ENCODE measurements around the gene RIPOR3. TPM values are rescaled to one million over a fixed set of nuclear protein-coding genes. Genes with fewer than 3 reads are reported as not detected.

Gene RIPOR3
- total RNA-seq, 2 experiments from 2014 or later, result 0.53 TPM; not detected in 1

DNA sequence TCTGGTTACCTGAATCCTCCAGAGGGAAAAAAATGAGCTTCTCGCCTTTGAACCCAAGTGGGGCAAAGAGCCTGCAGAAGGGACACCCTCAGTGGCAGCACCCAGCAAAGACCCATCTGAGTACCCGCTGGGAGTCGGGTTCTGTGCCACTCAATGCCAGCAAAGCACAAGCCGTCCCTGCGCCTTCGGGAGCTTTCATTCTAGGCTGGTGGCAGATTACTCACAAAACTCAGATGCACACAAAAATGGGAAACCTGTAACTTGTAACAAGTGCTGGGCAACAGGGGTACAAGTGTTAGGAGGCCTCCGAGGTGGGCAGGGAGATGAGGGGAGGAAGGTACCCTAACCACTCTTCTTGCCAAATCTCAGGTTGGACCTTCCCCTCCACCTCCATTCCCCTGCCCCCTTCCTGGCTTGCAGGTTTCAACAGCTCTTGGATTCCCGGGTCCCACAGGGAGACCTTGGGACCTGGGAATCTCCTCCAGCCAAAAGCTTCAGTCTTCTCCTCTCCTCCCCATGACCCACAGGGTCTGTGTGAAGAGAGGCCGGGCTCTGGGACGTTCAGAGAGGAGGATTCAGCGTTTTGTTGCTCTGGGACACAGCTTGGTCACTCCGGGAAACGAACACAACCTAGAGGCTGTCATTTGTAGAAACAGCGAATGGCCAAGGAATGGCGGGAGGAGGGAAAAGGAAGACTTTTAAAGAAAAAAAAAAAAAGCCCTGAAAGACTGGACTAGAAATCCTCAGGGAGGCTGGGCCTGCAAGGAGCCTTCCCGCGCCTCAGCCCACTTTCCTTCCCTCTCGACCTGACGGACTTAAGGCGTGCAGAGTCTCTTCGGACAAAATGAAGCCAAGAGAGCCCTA is 38.8 kb upstream of the RIPOR3 start:
- no TSS peak for BruUV-seq (replicated peaks)
- H3K9me3 ChIP-seq (ENCODE audit: low read length), result no peaks in the 10 kb centered on the region
- peaks cover 4% of the 10 kb centered on the region; the same call in 1 of the 2 replicates for H3K36me3 ChIP-seq (ENCODE audit: insufficient read depth, low read length)
- TF ChIP-seq CTCF (conservative IDR thresholded peaks at IDR 0.05; ENCODE audit: low read length), result no peak
- ChIA-PET POLR2A (interaction anchor here (0.7 to 1.2 kb wide), 3 partner anchors 11 to 64 kb away, joined by 3 to 5 read pairs (median 3); no protein-coding TSS in a partner anchor), CTCF (ENCODE audit: unreplicated experiment) (no interaction called here)
- H3K27ac ChIP-seq (ENCODE audit: low read depth, low read length, poor library complexity, severe bottlenecking), result peak overlapping the region; percentile 24
- peaks cover 29% of the 10 kb centered on the region for H3K4me1 ChIP-seq (ENCODE audit: insufficient read depth, low read length, poor library complexity, severe bottlenecking)
- H3K9me2 ChIP-seq (ENCODE audit: insufficient read depth, low read length), result no peaks in the 10 kb centered on the region
- H3K79me2 ChIP-seq (ENCODE audit: insufficient read depth, low read depth, low read length), result peaks cover 12% of the 10 kb centered on the region; the same call in 1 of the 2 replicates
- H4K20me1 ChIP-seq (ENCODE audit: insufficient read depth, low read length), result no peaks in the 10 kb centered on the region; the same call in 1 of the 2 replicates
- DNase-seq (ENCODE audit: low spot score), result no peak
- peak overlapping the region; percentile 69 for H3K4me3 ChIP-seq (ENCODE audit: low read depth, low read length, poor library complexity, severe bottlenecking)
- intact Hi-C loops (cut with micrococcal nuclease; ENCODE audit: unreplicated experiment), result loop anchor here (2.0 to 5.0 kb wide), 2 partner anchors 201 to 538 kb away; partner anchors contain the start of genes ADNP and CEBPB
- peak overlapping the region; percentile 92 for H2AFZ ChIP-seq (ENCODE audit: low read length)
- H3K4me2 ChIP-seq (ENCODE audit: low read length), result peak overlapping the region; percentile 79

DNA sequence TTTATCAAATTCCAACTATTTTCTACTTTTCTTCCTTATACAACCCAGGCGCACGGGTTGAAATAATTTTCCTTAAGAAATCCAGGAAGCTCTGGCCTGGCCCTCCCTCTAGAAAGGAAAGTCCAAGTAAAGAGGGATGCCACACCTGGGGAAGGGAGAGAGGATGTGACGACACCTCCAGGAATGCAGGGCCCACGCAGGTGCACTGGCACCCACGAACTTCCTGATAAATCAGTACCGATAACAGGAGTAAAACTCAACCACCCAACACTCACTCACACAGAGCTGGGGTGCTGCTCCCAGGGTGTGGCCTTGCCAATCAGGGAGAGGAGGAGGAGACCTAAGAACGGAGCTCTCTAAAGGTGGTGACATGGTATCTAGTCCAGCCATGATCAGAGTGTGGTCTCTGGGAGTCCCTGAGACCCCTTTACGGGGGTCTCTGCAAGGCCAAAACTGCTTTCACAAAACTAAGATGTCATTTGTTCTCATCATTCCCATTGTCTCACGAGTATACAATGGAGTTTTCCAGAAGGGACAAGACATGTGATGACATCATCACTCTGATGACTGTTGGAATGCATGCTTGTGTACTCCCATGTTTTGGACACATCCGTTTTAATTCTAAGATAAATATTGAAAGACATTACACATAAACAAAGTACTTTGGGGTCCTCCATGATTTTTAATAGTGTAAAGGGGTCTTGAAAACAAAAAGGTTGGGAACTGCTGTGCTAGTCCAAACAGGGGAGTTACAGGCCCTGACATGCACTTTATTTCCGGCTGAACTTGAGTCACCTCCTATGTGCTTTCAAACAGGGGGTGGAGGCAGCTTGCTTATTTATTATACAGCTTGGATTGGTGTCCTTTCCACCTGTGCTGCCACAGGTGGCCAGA is 37.9 kb upstream of the RIPOR3 start:
- Histone ChIP-seq H4K20me1 (ENCODE audit: insufficient read depth, low read length) (no peaks in the 10 kb centered on the region; the same call in 1 of the 2 replicates), H3K9me2 (ENCODE audit: insufficient read depth, low read length) (no peaks in the 10 kb centered on the region), H2AFZ (ENCODE audit: low read length) (peak overlapping the region; percentile 30; the same call in 1 of the 2 replicates), H3K4me2 (ENCODE audit: low read length) (no peak overlapping the region), H3K27ac (ENCODE audit: low read depth, low read length, poor library complexity, severe bottlenecking) (no peak overlapping the region), H3K4me3 (ENCODE audit: low read depth, low read length, poor library complexity, severe bottlenecking) (no peak overlapping the region), H3K79me2 (ENCODE audit: insufficient read depth, low read depth, low read length) (peaks cover 12% of the 10 kb centered on the region; the same call in 1 of the 2 replicates), H3K4me1 (ENCODE audit: insufficient read depth, low read length, poor library complexity, severe bottlenecking) (peaks cover 29% of the 10 kb centered on the region), H3K36me3 (ENCODE audit: insufficient read depth, low read length) (no peaks in the 10 kb centered on the region), H3K9me3 (ENCODE audit: low read length) (no peaks in the 10 kb centered on the region)
- ChIA-PET CTCF (ENCODE audit: unreplicated experiment) (no interaction called here), POLR2A (interaction anchor here (0.7 to 1.2 kb wide), 2 partner anchors 9 to 12 kb away, joined by 3 to 4 read pairs; no protein-coding TSS in a partner anchor)
- BruUV-seq (replicated peaks), result no TSS peak
- intact Hi-C loops (cut with micrococcal nuclease; ENCODE audit: unreplicated experiment), result no loop called here
- no peak for TF ChIP-seq EZH2phosphoT487 (IDR thresholded peaks at IDR 0.05; ENCODE audit: borderline replicate concordance, low read depth, low read length)
- no peak for TF ChIP-seq CTCF (conservative IDR thresholded peaks at IDR 0.05; ENCODE audit: low read length)
- peak; percentile 18 for DNase-seq (ENCODE audit: low spot score)

All from OCI-LY7 (cell line).